Ishikawa (cell line): Measurements from ENCODE around the gene NTSR1.

Source experiments
- CREB1 ChIP-seq: IDR thresholded peaks from 2 replicates; pipeline ENCODE4 v1.6.1; 2012; ENCODE audit warnings: low read depth
- EGR1 ChIP-seq: IDR thresholded peaks from 2 replicates; pipeline ENCODE4 v1.6.1; 2012
- EP300 ChIP-seq: IDR thresholded peaks from 2 replicates; pipeline ENCODE4 v1.6.1; 2012; ENCODE audit warnings: borderline replicate concordance
- FOXM1 ChIP-seq: IDR thresholded peaks from 2 replicates; pipeline ENCODE4 v1.6.1; 2012; ENCODE audit warnings: low read depth, borderline replicate concordance
- MAX ChIP-seq: IDR thresholded peaks from 2 replicates; pipeline ENCODE4 v1.6.1; 2012
- NFIC ChIP-seq: IDR thresholded peaks from 2 replicates; pipeline ENCODE4 v1.6.1; 2012
- RAD21 ChIP-seq: IDR thresholded peaks from 2 replicates; pipeline ENCODE4 v1.6.1; 2012; ENCODE audit warnings: low read depth
- REST ChIP-seq: IDR thresholded peaks from 2 replicates; pipeline ENCODE4 v1.6.1; 2012; ENCODE audit warnings: low read depth, mild to moderate bottlenecking
- TAF1 ChIP-seq: IDR thresholded peaks from 2 replicates; pipeline ENCODE4 v1.6.1; 2012; ENCODE audit warnings: low read depth, mild to moderate bottlenecking
- TCF12 ChIP-seq: IDR thresholded peaks from 2 replicates; pipeline ENCODE4 v1.6.1; 2012; ENCODE audit warnings: low read depth
- TEAD4 ChIP-seq: IDR thresholded peaks from 2 replicates; pipeline ENCODE4 v1.6.1; 2012
- USF1 ChIP-seq: IDR thresholded peaks from 2 replicates; pipeline ENCODE4 v1.6.1; 2012
- YY1 ChIP-seq: IDR thresholded peaks from 2 replicates; pipeline ENCODE4 v1.6.1; 2012; ENCODE audit warnings: low read depth
- ZBTB7A ChIP-seq: IDR thresholded peaks from 2 replicates; pipeline ENCODE4 v1.6.1; 2012; ENCODE audit warnings: low read depth

Gene NTSR1

GRCh38 chr20:62741191-62741691, 32.6 kb downstream of the NTSR1 start:
- TF ChIP-seq TEAD4 (peak; percentile 68), USF1 (no peak), YY1 (no peak), MAX (peak; percentile 33; the same call in 1 of the 2 replicates), FOXM1 (no peak), REST (peak; percentile 93), ZBTB7A (peak; percentile 59)

- TF ChIP-seq MAX (no peak), YY1 (no peak), CREB1 (no peak), EP300 (no peak), TEAD4 (no peak), REST (no peak)
These were observed 33.3 kb downstream of the NTSR1 start for GRCh38 chr20:62741701-62742491.

- TF ChIP-seq FOXM1, result no peak
These were observed 33.9 kb downstream of the NTSR1 start for GRCh38 chr20:62742550-62742949.

- TF ChIP-seq TAF1 (no peak), EGR1 (no peak), USF1 (no peak), TCF12 (no peak), EP300 (no peak), RAD21 (no peak), REST (no peak), MAX (no peak), FOXM1 (no peak)
These were observed 34.5 kb downstream of the NTSR1 start for GRCh38 chr20:62742979-62743776.

GRCh38 chr20:62743777-62744317, 35.2 kb downstream of the NTSR1 start:
- no peak for TF ChIP-seq RAD21
- no peak for TF ChIP-seq TEAD4
- TF ChIP-seq EGR1, result no peak
- TF ChIP-seq FOXM1, result no peak
- no peak for TF ChIP-seq TCF12
- no peak for TF ChIP-seq USF1
- no peak for TF ChIP-seq EP300
- no peak for TF ChIP-seq YY1
- no peak for TF ChIP-seq ZBTB7A
- no peak for TF ChIP-seq TAF1
- TF ChIP-seq NFIC, result no peak
- no peak for TF ChIP-seq MAX
